22Rv1 (cell line): ENCODE results near the gene PNLIPRP1.

Source experiments
- ZFX ChIP-seq: fragments of 450-650 bp; IDR thresholded peaks from 2 replicates; pipeline ENCODE4 v1.6.1; 2017; ENCODE audit warnings: antibody characterized with exemption, borderline replicate concordance
- TF ChIP-seq, protein P1 (sequence below): fragments of 450-650 bp; IDR thresholded peaks from 2 replicates; pipeline ENCODE4 v1.5.1; 2017; ENCODE audit warnings: mild to moderate bottlenecking

DNA sequence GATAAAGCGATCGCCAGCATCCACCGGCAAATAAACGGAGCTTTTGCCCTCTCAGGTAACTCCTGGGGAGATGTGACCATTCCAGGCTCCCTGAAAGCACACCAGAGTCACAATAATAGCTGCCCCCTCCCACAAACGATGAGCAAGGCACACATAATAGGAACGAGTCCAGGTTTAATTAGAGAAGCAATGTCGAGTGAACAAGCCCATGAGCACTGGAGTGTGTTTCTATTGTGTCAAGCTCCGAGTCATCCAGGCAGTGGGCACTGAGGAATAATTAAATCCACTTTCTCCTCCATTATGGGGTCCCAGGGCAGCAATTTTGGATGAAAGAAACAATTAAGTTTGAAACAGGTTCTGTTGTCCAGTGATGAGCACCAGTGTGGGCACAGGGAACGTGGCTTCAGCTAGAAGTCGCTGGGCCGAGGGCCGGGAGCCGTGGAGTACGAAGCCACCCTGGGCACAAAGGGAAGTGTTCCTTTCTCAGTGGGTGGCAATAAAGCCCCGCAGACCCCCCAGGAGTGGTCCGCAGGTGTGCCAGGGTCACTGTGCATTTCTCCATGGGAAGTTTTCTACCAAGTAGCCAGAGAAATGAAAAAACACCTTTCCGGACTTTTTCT is 41.9 kb downstream of the PNLIPRP1 start:
- TF ChIP-seq, protein P1, sequence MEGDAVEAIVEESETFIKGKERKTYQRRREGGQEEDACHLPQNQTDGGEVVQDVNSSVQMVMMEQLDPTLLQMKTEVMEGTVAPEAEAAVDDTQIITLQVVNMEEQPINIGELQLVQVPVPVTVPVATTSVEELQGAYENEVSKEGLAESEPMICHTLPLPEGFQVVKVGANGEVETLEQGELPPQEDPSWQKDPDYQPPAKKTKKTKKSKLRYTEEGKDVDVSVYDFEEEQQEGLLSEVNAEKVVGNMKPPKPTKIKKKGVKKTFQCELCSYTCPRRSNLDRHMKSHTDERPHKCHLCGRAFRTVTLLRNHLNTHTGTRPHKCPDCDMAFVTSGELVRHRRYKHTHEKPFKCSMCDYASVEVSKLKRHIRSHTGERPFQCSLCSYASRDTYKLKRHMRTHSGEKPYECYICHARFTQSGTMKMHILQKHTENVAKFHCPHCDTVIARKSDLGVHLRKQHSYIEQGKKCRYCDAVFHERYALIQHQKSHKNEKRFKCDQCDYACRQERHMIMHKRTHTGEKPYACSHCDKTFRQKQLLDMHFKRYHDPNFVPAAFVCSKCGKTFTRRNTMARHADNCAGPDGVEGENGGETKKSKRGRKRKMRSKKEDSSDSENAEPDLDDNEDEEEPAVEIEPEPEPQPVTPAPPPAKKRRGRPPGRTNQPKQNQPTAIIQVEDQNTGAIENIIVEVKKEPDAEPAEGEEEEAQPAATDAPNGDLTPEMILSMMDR = no peak
- no peak for TF ChIP-seq ZFX
